ENCODE results near the gene NDE1.
A peak's percentile ranks its signal among the peaks of the same experiment; 100 is the strongest.

The NDE1 gene

DNA sequence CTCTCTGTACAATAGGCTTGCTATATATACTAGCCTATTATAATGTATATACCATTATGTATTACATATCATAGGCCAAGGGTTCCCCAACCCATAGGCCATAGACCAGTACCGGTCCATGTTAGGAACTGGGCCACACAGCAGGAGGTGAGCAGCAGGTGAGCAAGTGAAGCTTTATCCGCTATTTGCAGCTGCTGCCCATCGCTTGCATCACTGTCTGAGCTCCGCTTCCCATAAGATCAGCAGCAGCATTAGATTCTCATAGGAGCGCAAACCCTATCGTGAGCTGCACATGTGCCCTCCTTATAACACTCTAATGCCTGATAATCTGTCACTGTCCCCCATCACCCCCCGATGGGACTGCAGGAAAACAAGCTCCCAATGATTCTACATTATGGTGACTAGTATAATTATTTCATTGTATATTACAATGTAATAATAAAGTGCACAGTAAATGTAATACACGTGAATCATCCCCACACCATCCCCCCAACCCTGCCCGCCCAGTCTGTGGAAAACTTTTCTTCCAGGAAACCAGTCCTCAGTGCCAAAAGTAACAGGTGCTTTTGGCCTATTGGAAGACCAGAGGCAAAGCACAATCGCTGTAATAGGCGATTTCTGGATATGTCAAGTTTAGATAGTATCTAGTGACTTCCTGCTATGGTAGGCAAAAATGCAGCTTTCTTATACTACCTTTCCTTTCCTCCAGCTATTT lies 122.7 kb downstream of the NDE1 start:
- DNase-seq, result no peak

DNA sequence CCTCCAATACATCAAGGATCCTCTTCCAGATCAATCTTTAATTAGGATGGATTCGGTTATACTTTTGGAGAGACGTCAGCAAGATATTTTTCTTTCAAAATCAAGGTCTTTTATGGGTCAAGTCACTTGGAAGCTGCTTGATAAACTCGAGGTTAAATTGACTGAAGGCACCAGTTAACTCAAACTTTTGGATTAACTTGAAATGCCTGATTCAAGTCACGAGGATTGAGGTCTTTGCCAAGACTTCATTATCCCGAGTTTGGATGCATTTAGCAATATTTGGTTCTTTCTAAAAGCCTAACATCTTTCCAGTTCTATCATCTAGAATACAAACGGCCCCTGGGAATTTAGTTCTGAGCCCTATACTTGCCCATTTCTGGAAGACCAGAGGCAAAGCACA lies 123.9 kb downstream of the NDE1 start:
- no peak for DNase-seq

DNA sequence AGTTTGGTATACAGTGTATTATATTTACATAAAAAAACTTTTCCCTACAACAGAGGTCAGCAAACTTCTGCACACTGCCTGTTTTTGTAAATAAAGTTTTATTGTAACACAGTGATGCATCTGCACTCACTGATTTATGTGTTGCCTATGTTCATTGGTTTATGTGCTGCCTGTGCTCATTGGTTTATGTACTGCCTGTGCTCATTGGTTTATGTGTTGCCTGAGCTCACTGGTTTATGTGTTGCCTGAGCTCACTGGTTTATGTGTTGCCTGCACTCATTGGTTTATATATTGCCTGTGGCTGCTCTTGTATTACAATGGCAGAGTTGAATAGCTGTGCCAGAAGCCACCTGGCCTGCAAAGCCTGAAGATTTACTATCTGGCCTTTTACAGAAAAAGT lies 125.2 kb downstream of the NDE1 start:
- peak; percentile 3 for DNase-seq

DNA sequence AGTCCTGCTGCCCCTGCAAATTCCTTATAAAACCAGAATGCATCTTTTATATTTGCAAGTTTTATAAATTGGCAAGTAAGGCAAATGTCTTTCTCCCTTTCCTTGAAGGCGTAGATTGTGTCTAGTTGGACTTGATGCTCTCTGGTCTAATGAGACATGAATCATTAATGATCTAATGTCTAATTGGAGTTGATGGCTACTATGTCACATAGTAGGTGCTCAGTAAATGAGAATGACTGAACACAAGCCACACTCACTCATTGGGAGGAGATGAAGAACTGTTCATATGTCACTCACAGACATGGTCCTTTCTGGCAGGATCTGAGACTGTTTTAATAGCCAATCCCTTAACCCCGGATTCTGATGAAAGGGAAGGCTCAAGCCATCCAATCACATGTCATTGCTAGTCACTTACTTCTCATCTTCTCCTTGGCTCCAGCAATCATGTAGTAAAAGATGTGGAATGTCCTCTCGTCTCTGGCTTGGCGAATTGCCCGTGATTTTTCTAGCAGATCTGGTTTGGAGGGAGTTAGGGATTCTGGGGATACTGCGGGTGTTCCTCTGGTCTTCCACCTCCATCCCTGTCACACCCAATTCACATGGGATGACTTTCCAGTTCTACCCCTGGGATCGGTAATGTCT lies 125.7 kb downstream of the NDE1 start:
- no peak for DNase-seq

All from GDM1 (cell line).